Fibroblast of skin of left quadriceps (primary cell): ENCODE measurements around the gene SMR3B.

Experiments
- DNase-seq, 2 experiments: peaks; one replicate each; pipeline ENCODE4 v3.0.0-alpha.2; 2013; ENCODE audit warnings: low read depth in 2 of 2

Gene SMR3B

GRCh38 chr4:70382691-70383181 is at the start of gene SMR3B:
TSS of gene SMR3B (plus strand) at chr4:70383131. CDS start at chr4:70384511, 1,380 bp downstream.
- no peak for DNase-seq

- DNase-seq = no peak
Observed at GRCh38 chr4:70334681-70335080, 48.2 kb upstream of the SMR3B start, which contains the start of gene CABS1. TSS of gene CABS1 (plus strand) at chr4:70334981. CDS start at chr4:70335040, 59 bp downstream.

GRCh38 chr4:70336043-70336442 is 46.9 kb upstream of the SMR3B start:
- DNase-seq = no peak

GRCh38 chr4:70337886-70338420 is 45.0 kb upstream of the SMR3B start:
- DNase-seq = no peak

- no peak for DNase-seq
Observed at GRCh38 chr4:70356185-70356584, 26.7 kb upstream of the SMR3B start.

- no peak for DNase-seq
Observed at GRCh38 chr4:70359115-70359661, 23.7 kb upstream of the SMR3B start.

- no peak for DNase-seq
Observed at GRCh38 chr4:70360460-70360859, 22.5 kb upstream of the SMR3B start, which contains the start of gene SMR3A. TSS of gene SMR3A (plus strand) at chr4:70360760. CDS start at chr4:70362116, 1,356 bp downstream.

GRCh38 chr4:70364002-70364401 is 18.9 kb upstream of the SMR3B start:
- no peak for DNase-seq

- no peak for DNase-seq
Observed at GRCh38 chr4:70365479-70365878, 17.5 kb upstream of the SMR3B start.

GRCh38 chr4:70367813-70368212 is 15.1 kb upstream of the SMR3B start:
- no peak for DNase-seq

GRCh38 chr4:70371987-70372386 is 10.9 kb upstream of the SMR3B start:
- no peak for DNase-seq

GRCh38 chr4:70372760-70373159 is 10.2 kb upstream of the SMR3B start:
- no peak for DNase-seq

- no peak for DNase-seq
Observed at GRCh38 chr4:70380578-70380977, 2.4 kb upstream of the SMR3B start.

GRCh38 chr4:70392057-70392776 is 9.3 kb downstream of the SMR3B start:
- no peak for DNase-seq

- DNase-seq = no peak
Observed at GRCh38 chr4:70397580-70397979, 14.6 kb downstream of the SMR3B start, which contains the start of gene OPRPN. TSS of gene OPRPN (plus strand) at chr4:70397940. CDS start at chr4:70399286, 1,346 bp downstream.

- no peak for DNase-seq
Observed at GRCh38 chr4:70399319-70399718, 16.4 kb downstream of the SMR3B start.

- DNase-seq = no peak
Observed at GRCh38 chr4:70402762-70403161, 19.8 kb downstream of the SMR3B start.

GRCh38 chr4:70405765-70406164 is 22.8 kb downstream of the SMR3B start:
- DNase-seq = no peak

- no peak for DNase-seq
Observed at GRCh38 chr4:70425306-70425705, 42.4 kb downstream of the SMR3B start.

GRCh38 chr4:70426789-70427188 is 43.9 kb downstream of the SMR3B start:
- no peak for DNase-seq

- no peak for DNase-seq
Observed at GRCh38 chr4:70437197-70437596, 54.3 kb downstream of the SMR3B start.
